MM.1S (cell line): ENCODE data around the gene DNAJB9.

Experiments used
- DNase-seq: peaks from one replicate; pipeline ENCODE4 v3.0.0-alpha.2; 2015
- H2AFZ ChIP-seq: fragments of 300-600 bp; sonication (generic); 2 replicates; pipeline ENCODE4 v1.6.0; 2016; ENCODE audit warnings: antibody characterized with exemption, low read length
- H3F3A ChIP-seq: fragments of 300-600 bp; sonication (generic); 2 replicates; pipeline ENCODE4 v1.6.1; 2016; ENCODE audit warnings: mild to moderate bottlenecking, antibody characterized with exemption, low read length, moderate library complexity, mixed read lengths; ENCODE audit not compliant: insufficient read depth
- H3K27ac ChIP-seq: fragments of 300-600 bp; sonication (generic); 2 replicates; pipeline ENCODE4 v1.5.1; 2016; ENCODE audit warnings: mild to moderate bottlenecking, low read length
- H3K27me3 ChIP-seq: fragments of 300-600 bp; sonication (generic); replicated peaks from 2 replicates; pipeline ENCODE4 v1.6.0; 2016; ENCODE audit warnings: low read length; ENCODE audit not compliant: insufficient read depth
- H3K36me3 ChIP-seq: fragments of 300-600 bp; sonication (generic); replicated peaks from 2 replicates; pipeline ENCODE4 v1.6.1; 2016; ENCODE audit warnings: mild to moderate bottlenecking, low read length, mixed read lengths; ENCODE audit not compliant: insufficient read depth
- H3K4me1 ChIP-seq: fragments of 300-600 bp; sonication (generic); 2 replicates; pipeline ENCODE4 v1.6.1; 2016; ENCODE audit warnings: low read length, mixed read lengths
- H3K4me2 ChIP-seq: fragments of 300-600 bp; sonication (generic); 2 replicates; pipeline ENCODE4 v1.6.0; 2016; ENCODE audit warnings: low read depth, low read length
- H3K4me3 ChIP-seq: fragments of 300-600 bp; sonication (generic); 2 replicates; pipeline ENCODE4 v1.5.1; 2016; ENCODE audit warnings: low read length, mixed read lengths
- H3K79me2 ChIP-seq: fragments of 300-600 bp; sonication (generic); 2 replicates; pipeline ENCODE4 v1.6.1; 2016; ENCODE audit warnings: mixed run types, low read length, mixed read lengths
- H3K9ac ChIP-seq: fragments of 300-600 bp; sonication (generic); 2 replicates; pipeline ENCODE4 v1.6.1; 2016; ENCODE audit warnings: low read length, mixed read lengths
- H3K9me2 ChIP-seq: fragments of 300-600 bp; sonication (generic); replicated peaks from 2 replicates; pipeline ENCODE4 v1.6.1; 2016; ENCODE audit warnings: mild to moderate bottlenecking, low read length, mixed read lengths; ENCODE audit not compliant: insufficient read depth
- H3K9me3 ChIP-seq: fragments of 300-600 bp; sonication (generic); replicated peaks from 2 replicates; pipeline ENCODE4 v1.6.1; 2016; ENCODE audit warnings: mild to moderate bottlenecking, low read length, mixed read lengths; ENCODE audit not compliant: insufficient read depth
- H4K20me1 ChIP-seq: fragments of 300-600 bp; sonication (generic); 2 replicates; pipeline ENCODE4 v1.6.1; 2016; ENCODE audit warnings: mild to moderate bottlenecking, low read length, moderate library complexity, mixed read lengths; ENCODE audit not compliant: insufficient read depth
- CTCF ChIP-seq: fragments of 300-600 bp; sonication (generic); IDR thresholded peaks from 2 replicates; pipeline ENCODE4 v1.5.1; 2016; ENCODE audit warnings: antibody characterized with exemption, low read length, mixed read lengths
- EZH2 ChIP-seq: fragments of 300-600 bp; sonication (generic); optimal IDR thresholded peaks from 2 replicates; pipeline ENCODE3; 2017; ENCODE audit warnings: low read depth, mild to moderate bottlenecking, antibody characterized with exemption, low read length, mixed read lengths
- EZH2phosphoT487 ChIP-seq: fragments of 300-600 bp; sonication (generic); IDR thresholded peaks from 2 replicates; pipeline ENCODE4 v1.6.1; 2018; ENCODE audit warnings: antibody characterized with exemption, low read length

Gene DNAJB9

DNA sequence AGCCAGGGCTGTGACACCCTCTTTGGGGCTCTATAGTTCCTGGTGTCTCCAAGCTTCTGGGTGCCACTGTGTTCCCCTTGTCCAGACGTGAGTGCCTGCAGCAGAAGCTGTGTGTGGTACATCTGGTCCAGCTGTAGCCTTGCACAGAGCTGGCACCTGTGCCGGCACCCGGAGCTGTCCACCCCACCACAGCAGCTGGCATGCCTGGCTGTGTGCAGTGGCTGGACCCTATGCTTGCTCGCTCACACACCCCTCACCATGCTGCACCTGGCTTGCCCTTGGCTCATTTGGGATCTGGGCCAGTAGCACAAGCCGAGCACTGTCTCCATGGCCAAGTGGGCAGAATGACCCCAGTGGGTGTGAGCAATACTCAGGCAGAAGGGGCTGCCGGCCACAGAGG is 10.6 kb downstream of the DNAJB9 start:
- Histone ChIP-seq H3F3A (no peaks in the 10 kb centered on the region), H3K4me2 (no peak overlapping the region), H4K20me1 (no peaks in the 10 kb centered on the region), H3K4me1 (no peaks in the 10 kb centered on the region), H3K36me3 (0 out of 2 replicates have a peak, but pooled peaks cover 6% of the 10 kb centered on the region), H3K9me2 (no peaks in the 10 kb centered on the region), H3K79me2 (peaks cover 11% of the 10 kb centered on the region; the same call in 1 of the 2 replicates), H3K4me3 (no peak overlapping the region), H3K9ac (no peak overlapping the region), H3K9me3 (no peaks in the 10 kb centered on the region), H3K27me3 (no peaks in the 10 kb centered on the region), H2AFZ (no peak overlapping the region), H3K27ac (no peak overlapping the region)
- DNase-seq: no peak
- no peak for TF ChIP-seq EZH2
- TF ChIP-seq CTCF: no peak
- TF ChIP-seq EZH2phosphoT487: no peak

GRCh38 chr7:108581655-108582491 is 12.2 kb downstream of the DNAJB9 start:
- H3K4me1 ChIP-seq: no peaks in the 10 kb centered on the region
- no peak overlapping the region for H3K27ac ChIP-seq
- no peak overlapping the region for H3K9ac ChIP-seq
- no peak for TF ChIP-seq CTCF
- no peak for TF ChIP-seq EZH2phosphoT487
- no peak for TF ChIP-seq EZH2
- no peak overlapping the region for H2AFZ ChIP-seq
- DNase-seq: no peak
- H3K27me3 ChIP-seq: no peaks in the 10 kb centered on the region
- H3K36me3 ChIP-seq: no peaks in the 10 kb centered on the region
- H3K9me3 ChIP-seq: no peaks in the 10 kb centered on the region
- no peaks in the 10 kb centered on the region for H4K20me1 ChIP-seq
- H3K9me2 ChIP-seq: no peaks in the 10 kb centered on the region
- no peaks in the 10 kb centered on the region for H3F3A ChIP-seq
- no peak overlapping the region for H3K4me3 ChIP-seq
- H3K79me2 ChIP-seq: no peaks in the 10 kb centered on the region
- H3K4me2 ChIP-seq: no peak overlapping the region

- TF ChIP-seq EZH2 (no peak), CTCF (no peak), EZH2phosphoT487 (no peak)
- H3K9me2 ChIP-seq: no peaks in the 10 kb centered on the region
- H3K4me3 ChIP-seq: no peak overlapping the region
- no peak overlapping the region for H3K27ac ChIP-seq
- H3K79me2 ChIP-seq: no peaks in the 10 kb centered on the region
- no peak overlapping the region for H3K4me2 ChIP-seq
- no peak for DNase-seq
- no peak overlapping the region for H3K9ac ChIP-seq
- no peaks in the 10 kb centered on the region for H3F3A ChIP-seq
- H3K27me3 ChIP-seq: no peaks in the 10 kb centered on the region
- H3K36me3 ChIP-seq: no peaks in the 10 kb centered on the region
- no peak overlapping the region for H2AFZ ChIP-seq
- no peaks in the 10 kb centered on the region for H3K4me1 ChIP-seq
- H4K20me1 ChIP-seq: no peaks in the 10 kb centered on the region
- no peaks in the 10 kb centered on the region for H3K9me3 ChIP-seq
Measured at GRCh38 chr7:108584211-108584610, 14.5 kb downstream of the DNAJB9 start.
